IgD-negative memory B cell (primary cell): ENCODE measurements around the gene IL6. TPM values are rescaled to one million over a fixed set of nuclear protein-coding genes. Genes with fewer than 3 reads are reported as not detected.

ENCODE experiments used
- H3K27ac Mint-ChIP-seq, 3 donors: one replicate each; pipeline ENCODE4 v1.8.0; 2020 to 2022; ENCODE audit warnings: mild to moderate bottlenecking in 3 of 3, mixed read lengths in 3 of 3, moderate library complexity in 1 of 3
- H3K27me3 Mint-ChIP-seq: one replicate; pipeline ENCODE4 v1.8.0; 2021; ENCODE audit warnings: mixed read lengths
- H3K36me3 Mint-ChIP-seq: one replicate; pipeline ENCODE4 v1.8.0; 2020; ENCODE audit warnings: mild to moderate bottlenecking, mixed read lengths
- H3K4me1 Mint-ChIP-seq, 3 donors: one replicate each; pipeline ENCODE4 v1.8.0; 2020 to 2022; ENCODE audit warnings: mixed read lengths in 3 of 3, mild to moderate bottlenecking in 1 of 3
- H3K4me3 Mint-ChIP-seq, 4 donors: one replicate each; pipeline ENCODE4 v1.8.0; 2020 to 2022; ENCODE audit warnings: mild to moderate bottlenecking in 4 of 4, mixed read lengths in 4 of 4, moderate library complexity in 3 of 4
- H3K9me3 Mint-ChIP-seq, 3 donors: one replicate each; pipeline ENCODE4 v1.8.0; 2020 to 2021; ENCODE audit warnings: mixed read lengths in 3 of 3, mild to moderate bottlenecking in 1 of 3
- polyA plus RNA-seq: library from polyadenylated mRNA; unstranded; fragments of 300-500 nt; fragmentation: Illumina TruSeq; gene quantifications from one replicate; pipeline ENCODE4 v1.2.3, GENCODE V29; 2021

IL6 gene
- polyA plus RNA-seq, 1 donor from 2014 or later: 3.8 TPM

DNA sequence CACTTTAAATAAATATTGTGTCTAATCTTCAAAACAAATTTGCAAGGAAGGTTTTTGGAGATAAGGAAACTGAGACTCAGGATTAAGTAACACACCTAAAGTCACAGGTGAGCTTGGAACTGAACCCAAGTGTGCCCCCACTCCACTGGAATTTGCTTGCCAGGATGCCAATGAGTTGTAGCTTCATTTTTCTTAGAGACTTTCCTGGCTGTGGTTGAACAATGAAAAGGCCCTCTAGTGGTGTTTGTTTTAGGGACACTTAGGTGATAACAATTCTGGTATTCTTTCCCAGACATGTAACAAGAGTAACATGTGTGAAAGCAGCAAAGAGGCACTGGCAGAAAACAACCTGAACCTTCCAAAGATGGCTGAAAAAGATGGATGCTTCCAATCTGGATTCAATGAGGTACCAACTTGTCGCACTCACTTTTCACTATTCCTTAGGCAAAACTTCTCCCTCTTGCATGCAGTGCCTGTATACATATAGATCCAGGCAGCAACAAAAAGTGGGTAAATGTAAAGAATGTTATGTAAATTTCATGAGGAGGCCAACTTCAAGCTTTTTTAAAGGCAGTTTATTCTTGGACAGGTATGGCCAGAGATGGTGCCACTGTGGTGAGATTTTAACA, 1.5 kb downstream of the IL6 start:
- H3K27ac Mint-ChIP-seq: peak overlapping the region in 2 of 3 donors; percentile 26 to 89
- H3K9me3 Mint-ChIP-seq: no peaks in the 10 kb centered on the region
- peaks cover 21 to 37% (median 37%) of the 10 kb centered on the region in 3 donors for H3K4me1 Mint-ChIP-seq
- peak overlapping the region; percentile 48 to 81 (median 63) for H3K4me3 Mint-ChIP-seq
- no peaks in the 10 kb centered on the region for H3K36me3 Mint-ChIP-seq
- H3K27me3 Mint-ChIP-seq: peaks cover 2% of the 10 kb centered on the region

DNA sequence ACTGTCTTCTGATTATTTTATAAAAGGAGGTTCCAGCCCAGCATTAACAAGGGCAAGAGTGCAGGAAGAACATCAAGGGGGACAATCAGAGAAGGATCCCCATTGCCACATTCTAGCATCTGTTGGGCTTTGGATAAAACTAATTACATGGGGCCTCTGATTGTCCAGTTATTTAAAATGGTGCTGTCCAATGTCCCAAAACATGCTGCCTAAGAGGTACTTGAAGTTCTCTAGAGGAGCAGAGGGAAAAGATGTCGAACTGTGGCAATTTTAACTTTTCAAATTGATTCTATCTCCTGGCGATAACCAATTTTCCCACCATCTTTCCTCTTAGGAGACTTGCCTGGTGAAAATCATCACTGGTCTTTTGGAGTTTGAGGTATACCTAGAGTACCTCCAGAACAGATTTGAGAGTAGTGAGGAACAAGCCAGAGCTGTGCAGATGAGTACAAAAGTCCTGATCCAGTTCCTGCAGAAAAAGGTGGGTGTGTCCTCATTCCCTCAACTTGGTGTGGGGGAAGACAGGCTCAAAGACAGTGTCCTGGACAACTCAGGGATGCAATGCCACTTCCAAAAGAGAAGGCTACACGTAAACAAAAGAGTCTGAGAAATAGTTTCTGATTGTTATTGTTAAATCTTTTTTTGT, 2.3 kb downstream of the IL6 start:
- Mint-ChIP-seq H3K27ac (no peak overlapping the region), H3K4me3 (no peak overlapping the region), H3K4me1 (peaks cover 21 to 34% (median 31%) of the 10 kb centered on the region in 3 donors), H3K27me3 (peaks cover 2% of the 10 kb centered on the region), H3K9me3 (no peaks in the 10 kb centered on the region), H3K36me3 (no peaks in the 10 kb centered on the region)

GRCh38 chr7:22730066-22730710, 3.2 kb downstream of the IL6 start:
- no peaks in the 10 kb centered on the region for H3K36me3 Mint-ChIP-seq
- no peak overlapping the region for H3K27ac Mint-ChIP-seq
- peaks cover 2% of the 10 kb centered on the region for H3K27me3 Mint-ChIP-seq
- H3K9me3 Mint-ChIP-seq: no peaks in the 10 kb centered on the region
- peaks cover 21 to 30% (median 26%) of the 10 kb centered on the region in 3 donors for H3K4me1 Mint-ChIP-seq
- H3K4me3 Mint-ChIP-seq: no peak overlapping the region

- peaks cover 12 to 21% (median 18%) of the 10 kb centered on the region in 3 donors for H3K4me1 Mint-ChIP-seq
- no peaks in the 10 kb centered on the region for H3K9me3 Mint-ChIP-seq
- no peaks in the 10 kb centered on the region for H3K36me3 Mint-ChIP-seq
- peaks cover 2% of the 10 kb centered on the region for H3K27me3 Mint-ChIP-seq
- H3K4me3 Mint-ChIP-seq: peak overlapping the region in 2 of 4 donors; percentile 58 to 63
- H3K27ac Mint-ChIP-seq: no peak overlapping the region
Observed at GRCh38 chr7:22730921-22731654, 4.1 kb downstream of the IL6 start.

DNA sequence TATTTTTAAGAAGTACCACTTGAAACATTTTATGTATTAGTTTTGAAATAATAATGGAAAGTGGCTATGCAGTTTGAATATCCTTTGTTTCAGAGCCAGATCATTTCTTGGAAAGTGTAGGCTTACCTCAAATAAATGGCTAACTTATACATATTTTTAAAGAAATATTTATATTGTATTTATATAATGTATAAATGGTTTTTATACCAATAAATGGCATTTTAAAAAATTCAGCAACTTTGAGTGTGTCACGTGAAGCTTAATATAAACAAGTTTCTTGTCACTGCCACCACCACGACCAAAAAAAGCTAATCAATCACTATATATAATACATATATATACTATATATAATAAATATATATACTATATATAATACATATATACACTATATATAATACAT, 4.8 kb downstream of the IL6 start:
- Mint-ChIP-seq H3K27ac (no peak overlapping the region), H3K4me3 (no peak overlapping the region), H3K9me3 (peaks cover 0 to 3% (median 0%) of the 10 kb centered on the region in 3 donors), H3K4me1 (peaks cover 8 to 14% (median 14%) of the 10 kb centered on the region in 3 donors), H3K36me3 (no peaks in the 10 kb centered on the region), H3K27me3 (peaks cover 2% of the 10 kb centered on the region)

- Mint-ChIP-seq H3K4me3 (no peak overlapping the region), H3K4me1 (peaks cover 5 to 12% (median 9%) of the 10 kb centered on the region in 3 donors), H3K27me3 (peaks cover 2% of the 10 kb centered on the region), H3K27ac (no peak overlapping the region), H3K36me3 (no peaks in the 10 kb centered on the region), H3K9me3 (peaks cover 0 to 12% (median 3%) of the 10 kb centered on the region in 3 donors)
Observed at GRCh38 chr7:22732556-22733126, 5.6 kb downstream of the IL6 start.

- Mint-ChIP-seq H3K4me1 (peaks cover 3 to 5% (median 4%) of the 10 kb centered on the region in 3 donors), H3K27ac (no peak overlapping the region)
Observed at GRCh38 chr7:22733761-22734160, 6.8 kb downstream of the IL6 start.

GRCh38 chr7:22743014-22743413, 16.0 kb downstream of the IL6 start:
- no peaks in the 10 kb centered on the region for H3K4me1 Mint-ChIP-seq
- no peaks in the 10 kb centered on the region for H3K36me3 Mint-ChIP-seq
- no peak overlapping the region for H3K27ac Mint-ChIP-seq
- no peaks in the 10 kb centered on the region for H3K27me3 Mint-ChIP-seq
- H3K4me3 Mint-ChIP-seq: no peak overlapping the region
- H3K9me3 Mint-ChIP-seq: no peaks in the 10 kb centered on the region

More at GRCh38 chr7:22733761-22734160, 6.8 kb downstream of the IL6 start:
- Mint-ChIP-seq H3K27me3 (no peaks in the 10 kb centered on the region), H3K9me3 (peaks cover 0 to 13% (median 3%) of the 10 kb centered on the region in 3 donors), H3K4me3 (no peak overlapping the region), H3K36me3 (peaks cover 1% of the 10 kb centered on the region)

- Mint-ChIP-seq H3K4me1 (no peaks in the 10 kb centered on the region), H3K27ac (no peak overlapping the region), H3K27me3 (no peaks in the 10 kb centered on the region), H3K36me3 (peaks cover 3% of the 10 kb centered on the region), H3K9me3 (peaks cover 0 to 1% (median 0%) of the 10 kb centered on the region in 3 donors), H3K4me3 (no peak overlapping the region)
Observed at GRCh38 chr7:22751341-22751740, 24.3 kb downstream of the IL6 start.

DNA sequence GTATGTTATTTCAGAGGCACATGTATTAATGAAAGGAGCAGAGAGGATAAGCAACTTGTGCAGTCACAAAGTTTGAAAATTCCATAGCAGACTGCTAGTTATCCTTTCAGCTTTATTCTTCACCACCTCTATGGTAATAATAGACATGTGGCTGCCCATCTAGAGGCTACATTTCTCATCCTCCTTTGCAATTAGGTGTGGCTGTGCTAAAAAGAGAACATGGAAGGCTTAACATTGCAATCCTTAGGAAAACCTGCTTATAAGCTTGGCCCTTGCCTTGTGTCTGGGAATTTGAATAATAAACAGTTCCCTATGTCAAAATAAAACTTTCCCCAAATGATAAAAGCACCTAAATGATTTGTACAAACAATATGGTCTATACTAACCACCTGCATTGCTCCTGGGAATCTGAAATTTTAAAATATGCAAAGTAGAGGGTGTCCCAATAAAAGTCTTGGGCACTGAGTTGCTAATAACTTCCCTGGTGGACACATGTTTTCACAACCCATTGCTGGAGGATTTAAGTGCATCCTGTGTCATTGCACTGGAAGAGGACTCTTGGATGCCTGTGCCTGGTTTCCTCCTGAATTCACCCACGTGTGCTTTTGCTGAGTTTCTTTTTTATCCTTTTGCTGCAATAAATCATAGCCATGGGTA, 30.5 kb downstream of the IL6 start:
- Mint-ChIP-seq H3K27me3 (peaks cover 5% of the 10 kb centered on the region), H3K4me3 (no peak overlapping the region), H3K9me3 (peaks cover 1 to 9% (median 3%) of the 10 kb centered on the region in 3 donors), H3K27ac (no peak overlapping the region), H3K36me3 (peaks cover 6% of the 10 kb centered on the region), H3K4me1 (no peaks in the 10 kb centered on the region)

DNA sequence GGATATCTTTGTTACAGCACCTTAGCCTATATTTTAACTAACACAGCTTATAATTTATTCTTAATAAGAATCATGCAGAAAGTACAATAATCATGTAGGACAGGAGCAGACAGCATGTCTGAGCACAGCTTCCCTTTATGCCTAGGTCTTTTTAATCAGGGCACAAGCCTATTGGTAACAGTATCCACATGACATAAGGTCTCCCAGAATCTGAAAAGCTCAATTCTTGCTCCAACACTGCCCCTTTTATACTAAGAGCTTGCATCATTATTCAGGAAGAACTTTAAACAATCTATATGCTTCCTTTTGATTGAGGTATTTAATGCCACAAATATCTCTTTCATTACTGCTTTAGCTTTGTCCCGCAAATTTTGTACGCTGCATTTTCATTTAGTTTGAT, 31.6 kb downstream of the IL6 start:
- Mint-ChIP-seq H3K27ac (no peak overlapping the region), H3K36me3 (peaks cover 6% of the 10 kb centered on the region), H3K4me1 (no peaks in the 10 kb centered on the region), H3K27me3 (peaks cover 5% of the 10 kb centered on the region), H3K9me3 (peaks cover 1 to 9% (median 3%) of the 10 kb centered on the region in 3 donors), H3K4me3 (no peak overlapping the region)

DNA sequence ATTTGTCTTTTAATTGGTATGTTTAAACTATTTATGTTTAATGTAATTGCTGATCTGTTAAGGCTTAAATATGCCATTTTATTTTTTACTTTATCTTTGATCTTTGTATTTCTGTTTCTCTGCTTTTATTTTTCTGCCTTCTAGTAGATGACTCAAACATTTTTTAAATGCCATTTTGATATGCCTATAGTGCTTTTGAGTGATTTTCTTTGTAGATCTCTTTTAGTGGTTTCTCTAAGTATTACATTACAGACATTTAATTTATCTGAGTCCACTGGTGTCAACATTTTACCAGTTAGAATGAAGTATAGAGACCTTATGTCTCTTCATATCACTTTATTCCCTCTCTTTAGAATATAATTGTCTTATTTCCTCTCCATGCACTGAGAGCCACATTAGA, 32.7 kb downstream of the IL6 start:
- no peak overlapping the region for H3K27ac Mint-ChIP-seq
- no peak overlapping the region for H3K4me3 Mint-ChIP-seq
- peaks cover 2% of the 10 kb centered on the region for H3K36me3 Mint-ChIP-seq
- H3K9me3 Mint-ChIP-seq: peaks cover 0 to 9% (median 6%) of the 10 kb centered on the region in 3 donors
- H3K4me1 Mint-ChIP-seq: peaks cover 0 to 2% (median 0%) of the 10 kb centered on the region in 3 donors
- H3K27me3 Mint-ChIP-seq: peaks cover 5% of the 10 kb centered on the region

- H3K4me3 Mint-ChIP-seq: no peak overlapping the region
- H3K27me3 Mint-ChIP-seq: peaks cover 5% of the 10 kb centered on the region
- H3K4me1 Mint-ChIP-seq: peaks cover 8 to 13% (median 13%) of the 10 kb centered on the region in 3 donors
- H3K27ac Mint-ChIP-seq: no peak overlapping the region
- peaks cover 0 to 9% (median 7%) of the 10 kb centered on the region in 3 donors for H3K9me3 Mint-ChIP-seq
- peaks cover 2% of the 10 kb centered on the region for H3K36me3 Mint-ChIP-seq
Observed at GRCh38 chr7:22762866-22763265, 35.9 kb downstream of the IL6 start.

DNA sequence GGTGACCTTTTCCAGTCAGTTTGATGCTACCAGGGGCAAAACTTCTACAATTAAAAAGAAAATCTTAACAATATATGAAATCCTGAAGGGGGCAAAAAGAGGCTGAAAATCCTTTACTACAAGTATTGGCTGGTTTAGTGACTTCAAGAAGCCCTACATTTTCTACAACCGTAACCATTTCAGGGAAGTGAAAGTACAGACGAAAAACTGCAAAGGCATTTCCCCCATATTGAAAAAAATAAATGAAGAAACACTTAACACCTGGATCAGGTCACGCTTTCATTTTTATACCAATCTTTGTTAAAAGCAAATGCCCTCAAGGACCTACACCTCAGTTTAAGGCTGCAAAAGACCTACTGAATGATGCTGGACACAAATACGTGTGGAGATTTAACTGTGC, 38.6 kb downstream of the IL6 start:
- H3K27ac Mint-ChIP-seq: peak overlapping the region in 1 of 3 donors; percentile 14
- H3K27me3 Mint-ChIP-seq: no peaks in the 10 kb centered on the region
- H3K4me3 Mint-ChIP-seq: peak overlapping the region in 1 of 4 donors; percentile 71

More for the DNA sequence above, 38.6 kb downstream of the IL6 start:
- peaks cover 2% of the 10 kb centered on the region for H3K36me3 Mint-ChIP-seq
- peaks cover 0 to 6% (median 0%) of the 10 kb centered on the region in 3 donors for H3K9me3 Mint-ChIP-seq
- peaks cover 8 to 13% (median 13%) of the 10 kb centered on the region in 3 donors for H3K4me1 Mint-ChIP-seq
